Activated T-helper 9 cell treated with anti-CD3 and anti-CD28 coated beads, Interleukin-2, amount 50 U/mL, for 16 hours (primary cell): Measurements from ENCODE around the gene NUTM2F.
"Not testable (repeated sequence)": the region's sequence is repeated elsewhere in the genome, so short reads cannot be mapped to it uniquely, and the experiment has no call there.

Source experiments
- DNase-seq: peaks from one replicate; pipeline ENCODE4 v3.0.0-alpha.2; 2020; ENCODE audit warnings: low read depth

Gene NUTM2F

GRCh38 chr9:94315034-94315984, 13.1 kb downstream of the NUTM2F start:
- not testable (repeated sequence) for DNase-seq

- no peak for DNase-seq
These were observed 25.1 kb downstream of the NUTM2F start for GRCh38 chr9:94303321-94303720.

GRCh38 chr9:94302426-94302825, 26.0 kb downstream of the NUTM2F start:
- DNase-seq = no peak

GRCh38 chr9:94301583-94301982, 26.9 kb downstream of the NUTM2F start:
- no peak for DNase-seq

GRCh38 chr9:94300470-94301301, 27.8 kb downstream of the NUTM2F start:
- no peak for DNase-seq

GRCh38 chr9:94298949-94299599, 29.4 kb downstream of the NUTM2F start:
- DNase-seq = no peak

- no peak for DNase-seq
These were observed 38.8 kb downstream of the NUTM2F start for GRCh38 chr9:94289691-94290090.

GRCh38 chr9:94287877-94288513, 40.4 kb downstream of the NUTM2F start:
- DNase-seq = no peak

GRCh38 chr9:94286116-94286515, 42.3 kb downstream of the NUTM2F start:
- no peak for DNase-seq

GRCh38 chr9:94281101-94281500, 47.3 kb downstream of the NUTM2F start:
- DNase-seq = no peak

- DNase-seq = no peak
These were observed 47.9 kb downstream of the NUTM2F start for GRCh38 chr9:94280409-94280989.

GRCh38 chr9:94277885-94278536, 50.4 kb downstream of the NUTM2F start:
- no peak for DNase-seq

GRCh38 chr9:94277029-94277428, 51.4 kb downstream of the NUTM2F start:
- not testable (repeated sequence) for DNase-seq

- DNase-seq = no peak
These were observed 58.4 kb downstream of the NUTM2F start for GRCh38 chr9:94270009-94270408.

GRCh38 chr9:94269264-94269663, 59.2 kb downstream of the NUTM2F start:
- no peak for DNase-seq
